HepG2 (cell line): ENCODE results near the gene ZMIZ1. TPM values are rescaled to one million over a fixed set of nuclear protein-coding genes. Genes with fewer than 3 reads are reported as not detected.
A peak's percentile ranks its signal among the peaks of the same experiment; 100 is the strongest.

Source experiments
- EZH2 ChIP-seq: conservative IDR thresholded peaks from 2 replicates; pipeline ENCODE4 v1.6.1; 2012; ENCODE audit warnings: mild to moderate bottlenecking, low read depth, low read length, moderate library complexity
- FOSL1 ChIP-seq: sonication (generic); formaldehyde crosslinking; IDR thresholded peaks from 2 replicates; pipeline ENCODE4 v1.9.0; 2021; ENCODE audit warnings: missing genetic modification reagents, borderline replicate concordance
- FOXA1 ChIP-seq, 2 experiments: fragments of 450-650 bp in 1 of 2; sonication (generic) in 1 of 2; formaldehyde crosslinking in 1 of 2; IDR thresholded peaks; 2 replicates each; pipeline versions ENCODE4 v1.4.0 to v1.6.1; 2016 to 2020; ENCODE audit warnings: missing genetic modification reagents in 1 of 2
- MED1 ChIP-seq: sonication (generic); formaldehyde crosslinking; IDR thresholded peaks from 2 replicates; pipeline ENCODE4 v1.4.0; 2020; ENCODE audit warnings: missing genetic modification reagents
- NFIC ChIP-seq: IDR thresholded peaks from 2 replicates; pipeline ENCODE4 v1.6.1; 2012; ENCODE audit warnings: mild to moderate bottlenecking, low read length, inconsistent platforms
- PHF5A ChIP-seq: IDR thresholded peaks from one replicate; pipeline ENCODE4 v1.6.1; 2018; ENCODE audit warnings: low read depth, missing genetic modification reagents; ENCODE audit not compliant: unreplicated experiment
- POLR2A ChIP-seq, 2 experiments: IDR thresholded peaks; 2 replicates each; pipeline ENCODE4 v1.6.1; 2011; ENCODE audit warnings: low read depth in 2 of 2, low read length in 2 of 2, mild to moderate bottlenecking in 1 of 2, moderate library complexity in 1 of 2; ENCODE audit not compliant: insufficient read depth in 1 of 2
- POLR2AphosphoS5 ChIP-seq: IDR thresholded peaks from 2 replicates; pipeline ENCODE4 v1.6.1; 2012; ENCODE audit warnings: low read depth, low read length
- SIN3A ChIP-seq: IDR thresholded peaks from 2 replicates; pipeline ENCODE4 v1.6.1; 2011; ENCODE audit warnings: low read depth, mild to moderate bottlenecking, control low read depth, low read length, borderline replicate concordance
- SMAD1 ChIP-seq: sonication (generic); formaldehyde crosslinking; IDR thresholded peaks from 2 replicates; pipeline ENCODE4 v1.4.0; 2020; ENCODE audit warnings: missing genetic modification reagents, low read depth, mild to moderate bottlenecking, borderline replicate concordance
- SMAD3 ChIP-seq: sonication (generic); formaldehyde crosslinking; IDR thresholded peaks from 2 replicates; pipeline ENCODE4 v1.4.0; 2020; ENCODE audit warnings: missing genetic modification reagents
- SP4 ChIP-seq: sonication (generic); formaldehyde crosslinking; IDR thresholded peaks from 2 replicates; pipeline ENCODE4 v1.8.1; 2023; ENCODE audit warnings: mild to moderate bottlenecking, missing genetic modification reagents
- TCF7 ChIP-seq: sonication (generic); IDR thresholded peaks from 2 replicates; pipeline ENCODE4 v1.6.1; 2016; ENCODE audit warnings: antibody characterized with exemption, low read depth
- UBTF ChIP-seq: sonication (generic); formaldehyde crosslinking; IDR thresholded peaks from 2 replicates; pipeline ENCODE4 v1.4.0; 2020; ENCODE audit warnings: mild to moderate bottlenecking, missing genetic modification reagents
- ZFX ChIP-seq: sonication (generic); formaldehyde crosslinking; IDR thresholded peaks from 2 replicates; pipeline ENCODE4 v1.4.0; 2020; ENCODE audit warnings: mild to moderate bottlenecking, low read depth, missing genetic modification reagents, moderate library complexity
- ZNF143 ChIP-seq: sonication (generic); formaldehyde crosslinking; IDR thresholded peaks from 2 replicates; pipeline ENCODE4 v1.4.0; 2020; ENCODE audit warnings: missing genetic modification reagents
- ZNF232 ChIP-seq: sonication (generic); formaldehyde crosslinking; IDR thresholded peaks from 2 replicates; pipeline ENCODE4 v1.4.0; 2020; ENCODE audit warnings: missing genetic modification reagents, borderline replicate concordance
- ZNF331 ChIP-seq: sonication (generic); formaldehyde crosslinking; IDR thresholded peaks from 2 replicates; pipeline ENCODE4 v1.4.0; 2020; ENCODE audit warnings: missing genetic modification reagents
- ZNF343 ChIP-seq: sonication (generic); formaldehyde crosslinking; IDR thresholded peaks from 2 replicates; pipeline ENCODE4 v1.4.0; 2020; ENCODE audit warnings: mild to moderate bottlenecking, missing genetic modification reagents
- ZZZ3 ChIP-seq: sonication (generic); formaldehyde crosslinking; IDR thresholded peaks from 2 replicates; pipeline ENCODE4 v1.4.0; 2020; ENCODE audit warnings: missing genetic modification reagents, mild to moderate bottlenecking, borderline replicate concordance
- polyA plus RNA-seq, 8 experiments: library from polyadenylated mRNA; depleted of rRNA in 3 of 8; stranded (reverse) in 7 of 8; unstranded in 1 of 8; fragments of >200 nt; fragmentation: Illumina TruSeq in 4 of 8; extraction: Trizol in 4 of 8; gene quantifications; 2 replicates each; pipeline versions ENCODE4 v1.2.1 to v1.2.3, GENCODE V29; 2011 to 2016; ENCODE audit warnings: low read depth in 4 of 8, missing spikeins in 1 of 8, mixed read lengths in 1 of 8; ENCODE audit not compliant: insufficient read depth in 1 of 8
- total RNA-seq, 5 experiments: library from RNA; depleted of rRNA; stranded (reverse); fragments of >200 nt; fragmentation: Illumina TruSeq; extraction: Trizol; gene quantifications; 2 replicates each; pipeline ENCODE4 v1.2.3, GENCODE V29; 2016; ENCODE audit warnings: low read depth in 1 of 5
- TF ChIP-seq, protein P1 (sequence below): IDR thresholded peaks from 2 replicates; pipeline ENCODE4 v1.6.1; 2016; ENCODE audit warnings: low read depth, borderline replicate concordance
- TF ChIP-seq, protein P2 (sequence below): sonication (generic); formaldehyde crosslinking; IDR thresholded peaks from 2 replicates; pipeline ENCODE4 v1.4.0; 2020; ENCODE audit warnings: low read depth, missing genetic modification reagents

The ZMIZ1 gene
- total and polyA plus RNA-seq, 2 of the 13 experiments (the other 11 are each of a cell fraction or from before 2014, with no cell fraction given), result 5.3 to 10.2 TPM

- TF ChIP-seq FOSL1 (CRISPR knock-in tag), result no peak
- TF ChIP-seq MED1 (CRISPR knock-in tag), result no peak
- peak; percentile 37; the same call in 1 of the 2 replicates for TF ChIP-seq ZNF331 (CRISPR knock-in tag)
- 0 out of 2 replicates have a peak, but pooled peaks have one; percentile 24 for TF ChIP-seq SMAD3 (CRISPR knock-in tag)
- TF ChIP-seq ZNF232 (CRISPR knock-in tag), result no peak
- 0 out of 2 replicates have a peak, but pooled peaks have one; percentile 36 for TF ChIP-seq SMAD1 (CRISPR knock-in tag)
- no peak for TF ChIP-seq EZH2
- TF ChIP-seq ZFX, result peak; percentile 9; the same call in 1 of the 2 replicates
- TF ChIP-seq ZNF343 (CRISPR knock-in tag), result no peak
- no peak for TF ChIP-seq POLR2AphosphoS5
- no peak for TF ChIP-seq SIN3A
- no peak for TF ChIP-seq FOXA1 (IDR thresholded peaks at IDR 0.05)
- peak; percentile 72 for TF ChIP-seq FOXA1 (CRISPR knock-in tag; IDR thresholded peaks at IDR 0.05)
- no peak for TF ChIP-seq UBTF (CRISPR knock-in tag)
- TF ChIP-seq SP4 (CRISPR knock-in tag), result no peak
- no peak for TF ChIP-seq ZZZ3 (CRISPR knock-in tag)
- 0 out of 2 replicates have a peak, but pooled peaks have one; percentile 48 for TF ChIP-seq NFIC
- TF ChIP-seq PHF5A (CRISPR knock-in tag), result no peak
- no peak for TF ChIP-seq ZNF143 (CRISPR knock-in tag)
- 0 out of 2 replicates have a peak, but pooled peaks have one; percentile 23 for TF ChIP-seq TCF7
- TF ChIP-seq POLR2A (IDR thresholded peaks at IDR 0.05; ENCODE audit: insufficient read depth in 1 of 2, low read depth in 2 of 2, low read length in 2 of 2), result peak in 1 of 2 experiments; percentile 49; a peak in 2 of 4 replicates
- TF ChIP-seq, protein P1, sequence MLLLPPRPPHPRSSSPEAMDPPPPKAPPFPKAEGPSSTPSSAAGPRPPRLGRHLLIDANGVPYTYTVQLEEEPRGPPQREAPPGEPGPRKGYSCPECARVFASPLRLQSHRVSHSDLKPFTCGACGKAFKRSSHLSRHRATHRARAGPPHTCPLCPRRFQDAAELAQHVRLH (CRISPR knock-in tag), result peak; percentile 96
- TF ChIP-seq, protein P2, sequence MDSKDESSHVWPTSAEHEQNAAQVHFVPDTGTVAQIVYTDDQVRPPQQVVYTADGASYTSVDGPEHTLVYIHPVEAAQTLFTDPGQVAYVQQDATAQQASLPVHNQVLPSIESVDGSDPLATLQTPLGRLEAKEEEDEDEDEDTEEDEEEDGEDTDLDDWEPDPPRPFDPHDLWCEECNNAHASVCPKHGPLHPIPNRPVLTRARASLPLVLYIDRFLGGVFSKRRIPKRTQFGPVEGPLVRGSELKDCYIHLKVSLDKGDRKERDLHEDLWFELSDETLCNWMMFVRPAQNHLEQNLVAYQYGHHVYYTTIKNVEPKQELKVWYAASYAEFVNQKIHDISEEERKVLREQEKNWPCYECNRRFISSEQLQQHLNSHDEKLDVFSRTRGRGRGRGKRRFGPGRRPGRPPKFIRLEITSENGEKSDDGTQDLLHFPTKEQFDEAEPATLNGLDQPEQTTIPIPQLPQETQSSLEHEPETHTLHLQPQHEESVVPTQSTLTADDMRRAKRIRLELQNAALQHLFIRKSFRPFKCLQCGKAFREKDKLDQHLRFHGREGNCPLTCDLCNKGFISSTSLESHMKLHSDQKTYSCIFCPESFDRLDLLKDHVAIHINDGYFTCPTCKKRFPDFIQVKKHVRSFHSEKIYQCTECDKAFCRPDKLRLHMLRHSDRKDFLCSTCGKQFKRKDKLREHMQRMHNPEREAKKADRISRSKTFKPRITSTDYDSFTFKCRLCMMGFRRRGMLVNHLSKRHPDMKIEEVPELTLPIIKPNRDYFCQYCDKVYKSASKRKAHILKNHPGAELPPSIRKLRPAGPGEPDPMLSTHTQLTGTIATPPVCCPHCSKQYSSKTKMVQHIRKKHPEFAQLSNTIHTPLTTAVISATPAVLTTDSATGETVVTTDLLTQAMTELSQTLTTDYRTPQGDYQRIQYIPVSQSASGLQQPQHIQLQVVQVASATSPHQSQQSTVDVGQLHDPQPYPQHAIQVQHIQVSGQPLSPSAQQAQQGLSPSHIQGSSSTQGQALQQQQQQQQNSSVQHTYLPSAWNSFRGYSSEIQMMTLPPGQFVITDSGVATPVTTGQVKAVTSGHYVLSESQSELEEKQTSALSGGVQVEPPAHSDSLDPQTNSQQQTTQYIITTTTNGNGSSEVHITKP, result 0 out of 2 replicates have a peak, but pooled peaks have one; percentile 66
These were observed 8.8 kb upstream of the ZMIZ1 start (continued) for GRCh38 chr10:79059859-79060379.
